BJ (cell line): ENCODE data around the gene ROR2. TPM values are rescaled to one million over a fixed set of nuclear protein-coding genes. Genes with fewer than 3 reads are reported as not detected.

Source experiments
- CTCF ChIA-PET: fragments of 350-600 bp; formaldehyde crosslinking; extraction: SDS; loops from one replicate; lab custom pipeline; 2021; ENCODE audit warnings: antibody characterized with exemption, inconsistent platforms; lab: Yijun Ruan, JAX
- POLR2A ChIA-PET: fragments of 300-600 bp; sonication (Branson Sonifier 250); formaldehyde crosslinking; extraction: SDS; loops from one replicate; lab custom pipeline; 2021; ENCODE audit warnings: antibody characterized with exemption; lab: Charles Lee
- DNase-seq: peaks from one replicate; pipeline ENCODE4 v3.0.0-alpha.2; 2011; ENCODE audit warnings: low read depth
- H3K27me3 ChIP-seq: 2 replicates; pipeline ENCODE4 v1.6.0; 2011; ENCODE audit warnings: low read length; ENCODE audit not compliant: control insufficient read depth, insufficient read depth
- H3K36me3 ChIP-seq: 2 replicates; pipeline ENCODE4 v1.5.1; 2011; ENCODE audit warnings: low read length; ENCODE audit not compliant: control insufficient read depth, insufficient read depth
- H3K4me3 ChIP-seq: 2 replicates; pipeline ENCODE4 v1.5.1; 2011; ENCODE audit warnings: low read depth, mild to moderate bottlenecking, control low read depth, low read length
- CTCF ChIP-seq: IDR thresholded peaks from 2 replicates; pipeline ENCODE4 v1.5.1; 2011; ENCODE audit warnings: low read depth, mild to moderate bottlenecking, control low read depth, inconsistent platforms, low read length, moderate library complexity; ENCODE audit not compliant: insufficient read depth
- polyA plus RNA-seq: library from polyadenylated mRNA; depleted of rRNA; stranded (reverse); fragments of >200 nt; gene quantifications from 2 replicates; pipeline ENCODE4 v1.2.3, GENCODE V29; 2011

ROR2 gene
- polyA plus RNA-seq, 1 experiment, result 1.1 TPM

- no peaks in the 10 kb centered on the region for H3K36me3 ChIP-seq
- DNase-seq, result no peak
- ChIA-PET CTCF (no interaction called here), POLR2A (no interaction called here)
- H3K4me3 ChIP-seq, result no peak overlapping the region
- no peaks in the 10 kb centered on the region; the same call in none of the 2 replicates for H3K27me3 ChIP-seq
- no peak for TF ChIP-seq CTCF
Observed at GRCh38 chr9:91710158-91710557, 239.9 kb downstream of the ROR2 start.

DNA sequence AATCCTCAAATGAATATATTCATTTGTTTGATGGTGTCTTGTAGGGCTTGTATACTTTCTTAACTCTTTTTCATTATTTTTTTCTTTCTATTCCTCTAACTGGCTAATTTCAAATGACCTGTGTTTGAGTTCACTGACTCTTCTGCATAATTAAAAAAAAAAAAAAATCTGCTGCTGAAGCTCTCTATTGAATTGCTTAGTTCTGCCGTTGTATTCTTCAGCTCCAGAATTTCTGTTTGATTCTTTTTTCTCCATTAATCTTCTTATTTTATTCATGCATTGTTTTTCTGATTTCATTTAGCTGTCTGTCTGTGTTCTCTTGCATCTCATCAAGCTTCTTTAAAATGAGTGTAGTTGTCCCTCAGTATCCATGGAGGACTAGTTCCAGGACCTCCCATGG is 244.6 kb downstream of the ROR2 start:
- TF ChIP-seq CTCF, result no peak
- Histone ChIP-seq H3K27me3 (no peaks in the 10 kb centered on the region; the same call in none of the 2 replicates), H3K4me3 (no peak overlapping the region), H3K36me3 (no peaks in the 10 kb centered on the region)
- POLR2A ChIA-PET, result no interaction called here
- CTCF ChIA-PET, result no interaction called here
- no peak for DNase-seq

DNA sequence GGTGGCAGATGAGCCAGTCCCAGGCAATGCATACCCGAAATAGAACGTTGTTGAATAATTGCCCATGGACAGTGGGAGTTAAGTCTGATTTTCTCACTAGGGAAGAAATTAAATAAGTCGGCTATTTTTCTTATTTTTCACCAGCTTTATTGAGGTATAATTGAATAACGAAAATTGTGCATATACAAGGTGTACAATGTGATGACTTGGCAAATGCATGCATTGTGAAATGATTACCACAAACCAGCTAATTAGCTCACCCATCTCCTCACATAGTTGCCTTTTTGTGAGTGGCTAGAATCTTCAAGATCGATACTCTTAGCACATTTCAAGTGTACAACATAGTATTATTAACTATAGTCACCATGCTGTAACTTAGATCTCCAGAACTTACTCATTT is 249.6 kb downstream of the ROR2 start:
- TF ChIP-seq CTCF, result no peak
- Histone ChIP-seq H3K27me3 (no peaks in the 10 kb centered on the region), H3K36me3 (no peaks in the 10 kb centered on the region), H3K4me3 (no peak overlapping the region)
- DNase-seq, result no peak
- CTCF ChIA-PET, result no interaction called here
- POLR2A ChIA-PET, result no interaction called here

DNA sequence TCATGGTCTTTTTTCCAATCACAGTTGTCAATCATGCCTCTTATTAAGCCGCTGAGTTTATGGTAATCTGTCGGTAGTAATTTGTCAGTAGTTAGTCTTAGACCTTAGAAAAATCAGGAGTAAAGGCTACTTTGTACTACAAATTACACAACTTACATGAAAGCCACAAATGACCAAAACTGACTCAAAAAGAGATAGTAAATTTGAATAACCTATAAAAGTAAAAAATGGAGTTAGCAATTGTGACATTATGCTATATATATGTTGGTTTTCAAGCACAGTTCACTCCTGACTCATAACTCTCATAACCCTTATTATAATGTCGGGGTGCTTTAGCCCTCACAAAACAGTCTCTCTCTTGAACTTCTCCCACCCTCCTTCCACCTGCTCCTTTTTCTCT is 251.8 kb downstream of the ROR2 start:
- no peak for DNase-seq
- no peaks in the 10 kb centered on the region for H3K36me3 ChIP-seq
- POLR2A ChIA-PET, result no interaction called here
- no peak overlapping the region for H3K4me3 ChIP-seq
- no peaks in the 10 kb centered on the region for H3K27me3 ChIP-seq
- CTCF ChIA-PET, result no interaction called here
- TF ChIP-seq CTCF, result no peak

DNA sequence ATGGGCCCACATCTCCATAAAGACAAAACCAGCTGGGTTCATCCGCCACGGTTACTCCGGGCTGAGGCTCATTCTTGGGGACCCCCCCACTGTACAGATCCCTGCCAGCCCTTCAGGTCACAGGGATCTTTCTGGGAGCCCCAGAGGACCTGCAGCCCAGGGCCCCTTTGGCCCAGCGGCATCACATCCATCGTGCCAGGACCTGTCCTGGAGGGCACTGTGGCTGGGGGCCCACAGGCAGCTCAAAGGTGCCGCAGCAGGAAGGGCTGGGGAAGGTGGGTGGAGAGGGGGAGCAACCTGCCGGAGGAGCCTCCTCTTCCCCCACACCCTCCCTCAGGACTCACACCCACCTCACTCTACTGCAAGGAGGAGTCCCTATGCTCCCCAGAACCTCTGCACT is 252.8 kb downstream of the ROR2 start:
- TF ChIP-seq CTCF, result no peak
- H3K4me3 ChIP-seq, result no peak overlapping the region
- CTCF ChIA-PET, result interaction anchor here (1.8 kb wide), 1 partner anchor 28 kb away, joined by 3 read pairs; no protein-coding TSS in a partner anchor
- H3K36me3 ChIP-seq, result no peaks in the 10 kb centered on the region
- no peaks in the 10 kb centered on the region for H3K27me3 ChIP-seq
- POLR2A ChIA-PET, result no interaction called here
- no peak for DNase-seq
